HEK293T (cell line): Measurements from ENCODE around the gene NHS.

Experiments
- CTCF ChIA-PET: fragments of 350-600 bp; formaldehyde crosslinking; extraction: SDS; loops from one replicate; lab custom pipeline; 2021; ENCODE audit warnings: antibody characterized with exemption, inconsistent platforms; lab: Yijun Ruan, JAX
- POLR2A ChIA-PET: fragments of 350-600 bp; formaldehyde crosslinking; extraction: SDS; loops from one replicate; lab custom pipeline; 2020; ENCODE audit warnings: antibody characterized with exemption, inconsistent platforms; lab: Yijun Ruan, JAX
- DNase-seq: peaks from one replicate; pipeline ENCODE4 v3.0.0; 2012; ENCODE audit warnings: mixed read lengths; ENCODE audit errors: extremely low spot score
- ARNT ChIP-seq: fragments of 450-650 bp; IDR thresholded peaks from 2 replicates; pipeline ENCODE4 v1.6.1; 2017; ENCODE audit warnings: mild to moderate bottlenecking
- BHLHE40 ChIP-seq: fragments of 450-650 bp; IDR thresholded peaks from 2 replicates; pipeline ENCODE4 v1.6.1; 2016; ENCODE audit warnings: mild to moderate bottlenecking, moderate library complexity, borderline replicate concordance
- CTBP1 ChIP-seq: fragments of 450-650 bp; IDR thresholded peaks from 2 replicates; pipeline ENCODE4 v1.6.1; 2016; ENCODE audit warnings: borderline replicate concordance
- ELF4 ChIP-seq: fragments of 450-650 bp; IDR thresholded peaks from 2 replicates; pipeline ENCODE4 v1.6.1; 2017; ENCODE audit warnings: antibody characterized with exemption
- FOXA1 ChIP-seq: fragments of 450-650 bp; IDR thresholded peaks from 2 replicates; pipeline ENCODE4 v1.6.1; 2016; ENCODE audit warnings: mild to moderate bottlenecking
- FOXK2 ChIP-seq: fragments of 450-650 bp; IDR thresholded peaks from 2 replicates; pipeline ENCODE4 v1.6.1; 2016; ENCODE audit warnings: mild to moderate bottlenecking
- FOXM1 ChIP-seq: fragments of 450-650 bp; IDR thresholded peaks from 2 replicates; pipeline ENCODE4 v1.6.1; 2017; ENCODE audit warnings: mild to moderate bottlenecking, borderline replicate concordance
- HDGF ChIP-seq: fragments of 450-650 bp; IDR thresholded peaks from 2 replicates; pipeline ENCODE4 v1.6.1; 2017; ENCODE audit warnings: antibody characterized with exemption, borderline replicate concordance
- L3MBTL2 ChIP-seq: fragments of 450-650 bp; conservative IDR thresholded peaks from 2 replicates; pipeline ENCODE4 v1.6.1; 2016; ENCODE audit warnings: mild to moderate bottlenecking
- LEF1 ChIP-seq: fragments of 450-650 bp; IDR thresholded peaks from 2 replicates; pipeline ENCODE4 v1.6.1; 2017; ENCODE audit warnings: mild to moderate bottlenecking, borderline replicate concordance
- NFRKB ChIP-seq: fragments of 450-650 bp; IDR thresholded peaks from 2 replicates; pipeline ENCODE4 v1.6.1; 2016; ENCODE audit warnings: mild to moderate bottlenecking, moderate library complexity
- SP1 ChIP-seq: fragments of 450-650 bp; IDR thresholded peaks from 2 replicates; pipeline ENCODE4 v1.6.1; 2017
- SUZ12 ChIP-seq: fragments of 450-650 bp; IDR thresholded peaks from 2 replicates; pipeline ENCODE4 v1.6.1; 2016; ENCODE audit warnings: mild to moderate bottlenecking
- TARDBP ChIP-seq: fragments of 450-650 bp; IDR thresholded peaks from 2 replicates; pipeline ENCODE4 v1.6.1; 2016
- ZNF384 ChIP-seq: fragments of 450-650 bp; IDR thresholded peaks from 2 replicates; pipeline ENCODE4 v1.6.1; 2016
- TF ChIP-seq, protein P1 (sequence below): fragments of 450-650 bp; IDR thresholded peaks from 2 replicates; pipeline ENCODE4 v1.6.1; 2016

Gene NHS

GRCh38 chrX:17552044-17552650 is 177.1 kb downstream of the NHS start:
- TF ChIP-seq, protein P1, sequence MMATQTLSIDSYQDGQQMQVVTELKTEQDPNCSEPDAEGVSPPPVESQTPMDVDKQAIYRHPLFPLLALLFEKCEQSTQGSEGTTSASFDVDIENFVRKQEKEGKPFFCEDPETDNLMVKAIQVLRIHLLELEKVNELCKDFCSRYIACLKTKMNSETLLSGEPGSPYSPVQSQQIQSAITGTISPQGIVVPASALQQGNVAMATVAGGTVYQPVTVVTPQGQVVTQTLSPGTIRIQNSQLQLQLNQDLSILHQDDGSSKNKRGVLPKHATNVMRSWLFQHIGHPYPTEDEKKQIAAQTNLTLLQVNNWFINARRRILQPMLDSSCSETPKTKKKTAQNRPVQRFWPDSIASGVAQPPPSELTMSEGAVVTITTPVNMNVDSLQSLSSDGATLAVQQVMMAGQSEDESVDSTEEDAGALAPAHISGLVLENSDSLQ, result no peak
- TF ChIP-seq BHLHE40 (no peak), HDGF (no peak), NFRKB (no peak)
- ChIA-PET POLR2A (no interaction called here), CTCF (no interaction called here)
- no peak for DNase-seq

GRCh38 chrX:17553469-17553868 is 178.5 kb downstream of the NHS start:
- ChIA-PET CTCF (no interaction called here), POLR2A (no interaction called here)
- no peak for DNase-seq
- TF ChIP-seq FOXA1, result no peak

GRCh38 chrX:17553961-17554482 is 179.0 kb downstream of the NHS start:
- TF ChIP-seq FOXM1 (no peak), ELF4 (no peak), L3MBTL2 (no peak), CTBP1 (no peak), ARNT (no peak), HDGF (no peak), LEF1 (no peak), TARDBP (no peak), BHLHE40 (no peak), SP1 (no peak), SUZ12 (no peak), FOXK2 (no peak), NFRKB (no peak), FOXA1 (no peak), ZNF384 (no peak)
- TF ChIP-seq, protein P1, result no peak
- CTCF ChIA-PET, result no interaction called here
- no peak for DNase-seq
- POLR2A ChIA-PET, result no interaction called here

GRCh38 chrX:17554914-17555313 is 179.9 kb downstream of the NHS start:
- ChIA-PET CTCF (no interaction called here), POLR2A (no interaction called here)
- DNase-seq, result no peak
- no peak for TF ChIP-seq SUZ12

GRCh38 chrX:17555846-17556245 is 180.8 kb downstream of the NHS start:
- no peak for DNase-seq
- ChIA-PET CTCF (no interaction called here), POLR2A (no interaction called here)
- no peak for TF ChIP-seq BHLHE40
- TF ChIP-seq L3MBTL2, result no peak
- TF ChIP-seq CTBP1, result no peak
- TF ChIP-seq TARDBP, result no peak
- TF ChIP-seq, protein P1, result no peak
- TF ChIP-seq FOXK2, result no peak

GRCh38 chrX:17559728-17560379 is 184.9 kb downstream of the NHS start:
- ChIA-PET CTCF (interaction anchor here (0.6 kb wide), 1 partner anchor 9 kb away, joined by 3 read pairs; no protein-coding TSS in a partner anchor), POLR2A (no interaction called here)
- DNase-seq, result peak; percentile 32
- TF ChIP-seq, protein P1, result no peak
- TF ChIP-seq FOXK2 (no peak), LEF1 (no peak)

DNA sequence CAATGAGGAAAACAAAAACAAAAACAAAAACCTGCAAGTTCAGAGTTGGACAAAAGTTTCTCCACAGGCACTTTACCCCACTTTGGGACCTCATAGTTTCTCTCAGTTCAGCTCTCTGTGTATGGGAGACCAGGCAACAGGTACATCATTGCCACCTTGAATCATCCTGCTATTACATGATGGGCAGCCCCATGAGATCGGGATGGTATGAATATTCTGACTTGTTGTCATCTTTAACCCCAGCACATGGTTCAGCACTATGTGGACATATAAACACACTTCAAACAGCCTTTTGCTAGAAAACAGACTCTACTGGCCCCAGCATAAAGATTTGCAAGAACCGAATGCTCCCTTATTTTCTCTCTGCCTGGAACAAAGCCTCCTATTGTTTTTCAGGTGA is 185.4 kb downstream of the NHS start:
- TF ChIP-seq BHLHE40 (no peak), FOXA1 (no peak), SP1 (no peak), ARNT (no peak), CTBP1 (no peak), FOXM1 (no peak), ZNF384 (no peak), TARDBP (no peak), ELF4 (no peak), FOXK2 (no peak), L3MBTL2 (no peak), SUZ12 (no peak), NFRKB (no peak), HDGF (no peak), LEF1 (no peak)
- TF ChIP-seq, protein P1, result no peak
- ChIA-PET POLR2A (no interaction called here), CTCF (no interaction called here)
- DNase-seq, result no peak
